ENCODE data around the gene CST6.
"Not testable (repeated sequence)": the region's sequence is repeated elsewhere in the genome, so short reads cannot be mapped to it uniquely, and the experiment has no call there.

Gene CST6

DNA sequence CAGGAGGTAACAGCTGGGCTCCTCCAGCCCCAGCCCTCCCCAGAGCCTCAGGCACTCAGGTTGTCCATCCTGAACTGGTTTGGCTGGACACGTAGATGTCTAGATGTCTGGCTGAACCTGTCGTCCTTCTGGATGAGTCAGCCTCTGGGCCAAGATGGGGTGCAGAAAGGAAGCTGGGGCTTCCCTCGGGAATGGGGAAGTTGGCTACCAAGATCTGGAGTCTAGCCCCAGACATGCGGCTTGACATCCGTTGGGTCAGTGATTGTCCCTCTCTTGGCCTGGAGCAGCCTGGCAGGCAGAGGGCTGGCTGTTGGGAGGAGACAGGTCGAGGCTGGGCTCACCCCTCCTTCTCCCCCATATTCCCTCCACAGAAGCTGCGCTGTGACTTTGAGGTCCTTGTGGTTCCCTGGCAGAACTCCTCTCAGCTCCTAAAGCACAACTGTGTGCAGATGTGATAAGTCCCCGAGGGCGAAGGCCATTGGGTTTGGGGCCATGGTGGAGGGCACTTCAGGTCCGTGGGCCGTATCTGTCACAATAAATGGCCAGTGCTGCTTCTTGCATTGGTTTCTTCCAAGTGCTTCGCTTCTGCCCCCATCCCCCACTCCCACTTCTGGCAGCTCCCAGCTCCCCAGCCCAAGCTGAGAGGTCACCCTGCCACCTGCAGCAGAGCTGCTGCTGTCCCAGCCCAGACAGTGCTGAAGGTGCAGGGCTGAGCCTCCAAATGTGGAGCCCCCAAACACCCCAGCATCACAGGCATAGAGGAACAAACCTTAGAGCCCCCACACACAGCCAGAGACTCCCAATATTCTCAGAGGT, 1.3 kb downstream of the CST6 start:
- DNase-seq (ENCODE audit: insufficient read length, low spot score): no peak
- no peak for FAIRE-seq

DNA sequence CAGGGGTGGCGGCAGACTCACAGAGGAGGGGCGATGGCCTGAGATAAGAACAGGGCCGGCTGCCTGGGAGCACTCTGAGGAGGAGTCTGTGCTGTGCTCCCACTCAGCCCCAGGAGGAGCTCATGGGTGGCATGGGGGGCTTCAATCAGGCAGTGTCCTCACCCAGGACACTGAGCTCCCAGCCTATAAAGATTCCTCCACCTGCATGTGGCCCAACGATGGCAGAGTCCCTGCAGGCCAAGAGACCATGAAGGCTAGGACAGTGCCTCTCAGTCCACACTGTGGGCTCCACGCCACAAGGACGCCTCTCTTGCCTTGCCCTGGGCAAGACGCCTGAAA, 1.9 kb downstream of the CST6 start:
- DNase-seq (ENCODE audit: insufficient read length, low spot score): no peak
- FAIRE-seq: no peak

- FAIRE-seq (no peak), DNase-seq (ENCODE audit: insufficient read length, low spot score) (no peak)
Measured at GRCh38 chr11:66014804-66015453, 3.1 kb downstream of the CST6 start.

GRCh38 chr11:66015454-66015881, 3.7 kb downstream of the CST6 start:
- FAIRE-seq: no peak

DNA sequence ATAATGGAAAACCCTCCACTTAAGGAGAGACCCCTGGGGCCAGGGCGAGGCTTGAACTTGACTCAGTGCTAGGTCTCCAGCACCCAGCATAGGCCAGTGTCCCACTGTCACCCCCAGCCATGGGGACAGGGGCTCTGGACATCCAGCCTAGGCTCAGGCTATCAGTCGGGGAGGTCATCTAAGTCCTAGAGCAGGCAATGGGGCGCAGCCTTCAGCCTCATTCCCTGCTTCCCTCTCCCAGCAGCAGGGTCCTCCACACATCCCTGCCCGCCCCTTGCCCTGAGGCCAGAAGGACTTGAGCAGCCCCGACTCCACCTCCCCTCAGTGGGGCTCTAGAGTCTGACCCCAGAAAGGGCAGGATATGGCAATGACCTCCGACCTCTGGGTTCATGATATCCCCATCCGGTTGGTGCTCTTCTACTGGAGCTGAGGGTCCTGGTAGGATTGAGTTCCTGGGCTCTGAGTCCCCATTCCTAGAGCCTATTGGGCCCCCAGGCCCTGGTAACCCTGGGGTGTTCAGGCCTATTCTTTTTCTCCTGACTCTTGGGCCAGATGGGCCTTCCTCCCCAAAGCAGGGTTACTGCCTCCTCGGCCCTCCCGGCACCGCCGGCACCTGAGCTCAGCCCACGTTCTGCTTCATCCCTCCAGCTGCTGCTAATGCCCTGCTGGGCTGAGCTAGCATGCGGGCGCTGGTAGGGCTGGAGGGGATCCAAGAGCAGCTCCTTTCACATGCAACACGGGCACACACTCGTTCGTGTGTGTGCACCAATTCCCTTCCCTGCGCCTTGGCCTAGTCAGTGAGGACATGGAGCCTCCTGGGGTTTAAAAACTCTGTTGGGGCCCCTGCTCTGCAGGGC, 4.4 kb downstream of the CST6 start:
- FAIRE-seq: no peak

More at GRCh38 chr11:66015454-66015881, 3.7 kb downstream of the CST6 start:
- no peak for DNase-seq (ENCODE audit: insufficient read length, low spot score)

GRCh38 chr11:66016793-66017177, 5.0 kb downstream of the CST6 start:
- DNase-seq (ENCODE audit: insufficient read length, low spot score) (no peak), FAIRE-seq (no peak)

More for the DNA sequence above, 4.4 kb downstream of the CST6 start:
- DNase-seq (ENCODE audit: insufficient read length, low spot score): no peak

DNA sequence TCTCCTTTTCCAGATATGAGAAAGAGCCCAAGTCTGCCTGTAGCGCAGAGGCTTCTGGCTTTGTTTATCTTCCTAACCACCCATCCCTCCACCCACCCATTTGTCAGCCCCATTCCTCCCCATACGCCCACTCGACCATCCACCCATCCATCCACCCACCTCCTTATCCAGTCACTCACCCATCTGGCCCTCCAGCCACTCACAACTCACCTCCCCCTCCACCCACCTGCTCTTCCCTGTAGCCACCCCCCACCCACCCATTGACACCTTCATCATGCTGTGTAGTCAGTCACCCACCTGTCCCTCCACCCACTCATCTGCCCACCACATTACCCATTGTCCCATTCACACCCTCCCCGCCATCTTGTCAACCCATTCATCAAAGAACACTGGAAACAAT, 5.5 kb downstream of the CST6 start:
- no peak for FAIRE-seq

GRCh38 chr11:66020212-66020611, 8.4 kb downstream of the CST6 start:
- FAIRE-seq (no peak), DNase-seq (ENCODE audit: insufficient read length, low spot score) (no peak)

More for the DNA sequence above, 5.5 kb downstream of the CST6 start:
- DNase-seq (ENCODE audit: insufficient read length, low spot score): no peak

DNA sequence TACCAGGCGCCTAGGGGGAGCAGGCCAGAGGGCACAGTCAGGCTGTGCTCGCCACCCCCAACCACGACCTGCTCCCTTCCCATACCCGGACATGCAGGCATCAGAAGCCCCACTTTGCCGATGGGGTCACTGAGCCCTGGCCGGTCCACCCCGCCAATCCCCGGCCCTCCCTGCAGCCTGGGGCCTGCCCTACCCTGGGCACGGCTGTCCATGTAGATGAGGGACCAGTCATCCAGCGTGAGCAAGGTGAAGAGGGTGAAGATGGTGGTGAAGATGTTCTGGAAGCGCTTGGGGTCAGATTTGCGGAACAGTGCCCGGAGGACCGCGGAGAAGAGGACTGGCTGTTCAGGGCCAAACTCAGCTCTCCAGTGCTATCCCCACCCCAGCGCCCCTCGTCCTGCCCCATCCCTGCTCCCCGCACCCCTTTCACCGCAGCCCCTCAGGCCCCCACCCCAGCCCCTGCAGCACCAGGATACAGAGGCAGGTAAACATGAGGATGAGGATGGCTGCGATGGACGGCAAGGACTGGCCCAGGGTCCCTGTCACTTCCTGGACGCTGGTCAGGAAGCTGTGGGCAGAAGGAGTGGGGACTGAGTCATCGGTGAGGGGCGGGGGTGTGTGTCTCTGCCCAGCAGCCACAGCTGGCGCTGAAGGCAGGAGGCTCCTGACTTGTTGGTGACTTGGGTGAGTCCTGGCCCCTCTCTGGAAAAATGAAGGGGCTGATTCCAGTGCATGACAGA, 9.0 kb downstream of the CST6 start:
- DNase-seq (ENCODE audit: insufficient read length, low spot score): no peak
- FAIRE-seq: no peak

DNA sequence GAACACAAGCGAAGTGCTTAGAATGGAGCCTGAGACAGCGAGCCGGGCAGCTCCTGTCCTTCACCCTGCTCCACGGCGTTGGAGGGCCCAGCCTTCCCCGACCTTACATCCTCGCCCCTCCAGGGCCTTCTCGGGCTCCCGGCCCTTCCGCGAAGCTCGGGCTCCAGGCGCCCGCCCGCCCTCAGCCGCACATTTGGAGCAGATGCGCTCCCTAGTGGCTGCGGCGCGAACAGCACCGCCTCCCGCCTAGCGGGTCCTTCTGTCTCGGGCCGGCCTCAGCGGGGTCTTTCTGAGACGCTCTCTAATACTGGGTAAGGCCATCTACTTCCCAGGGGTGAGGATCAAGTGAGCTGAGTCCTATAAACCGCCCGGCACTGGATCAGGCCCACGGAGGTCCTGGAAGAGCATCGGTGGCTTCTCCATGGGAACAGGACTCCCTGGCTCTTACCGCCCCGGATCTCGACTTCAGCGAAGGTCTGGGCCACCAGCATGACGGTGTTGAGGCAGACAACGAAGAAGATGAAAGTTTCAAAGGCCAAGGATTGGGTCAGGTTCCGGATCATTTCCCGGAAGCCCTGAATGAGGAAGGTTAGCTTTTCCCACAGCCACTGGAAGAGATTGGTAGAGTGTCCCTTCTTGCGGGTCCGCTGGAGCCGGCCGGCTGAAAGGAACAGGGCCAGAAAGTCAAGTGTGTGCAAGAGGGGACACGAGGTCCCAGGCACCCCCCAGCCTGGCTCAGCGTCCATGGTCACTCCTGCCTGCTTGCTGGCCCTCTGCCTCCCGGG, 10.8 kb downstream of the CST6 start:
- peak; percentile 85 for FAIRE-seq

GRCh38 chr11:66023186-66023440, 11.3 kb downstream of the CST6 start:
- FAIRE-seq; DNase-seq (ENCODE audit: insufficient read length, low spot score): not testable (repeated sequence)

More for the DNA sequence above, 10.8 kb downstream of the CST6 start:
- peak; percentile 89 for DNase-seq (ENCODE audit: insufficient read length, low spot score)

DNA sequence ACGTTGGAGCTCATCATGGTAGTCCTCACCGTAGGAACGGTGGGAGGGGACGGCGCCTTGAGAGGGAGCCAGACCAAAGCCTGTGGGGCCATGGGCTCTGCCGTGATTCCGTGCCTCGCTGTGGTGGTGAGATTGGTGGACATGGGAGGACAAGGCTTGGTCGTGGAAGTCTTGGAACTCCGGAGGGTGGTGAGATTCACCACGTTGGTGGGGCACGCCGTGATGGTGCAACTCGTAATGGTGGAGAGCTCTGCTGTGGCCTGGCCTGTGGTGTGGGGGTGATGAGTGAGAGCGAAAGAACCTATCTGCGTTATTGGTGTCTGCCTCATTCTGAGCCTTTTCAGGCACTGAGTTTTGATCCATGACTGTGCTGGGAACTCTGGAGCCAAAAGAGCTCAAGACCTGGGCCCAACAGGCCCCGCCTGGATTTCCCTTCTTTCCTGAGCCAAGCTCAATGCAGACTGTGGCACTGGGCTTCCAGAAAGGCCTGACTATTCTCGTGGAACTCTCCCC, 14.3 kb downstream of the CST6 start, which contains the start of gene CATSPER1:
Gene CATSPER1, minus strand, starts transcription at position 463 of the 513 bp plus-strand sequence. Its CDS starts 100 bp downstream, at position 363.
- FAIRE-seq (no peak), DNase-seq (ENCODE audit: insufficient read length, low spot score) (no peak)

- DNase-seq (ENCODE audit: insufficient read length, low spot score) (no peak), FAIRE-seq (no peak)
Measured at GRCh38 chr11:66032957-66033735, 21.3 kb downstream of the CST6 start.

DNA sequence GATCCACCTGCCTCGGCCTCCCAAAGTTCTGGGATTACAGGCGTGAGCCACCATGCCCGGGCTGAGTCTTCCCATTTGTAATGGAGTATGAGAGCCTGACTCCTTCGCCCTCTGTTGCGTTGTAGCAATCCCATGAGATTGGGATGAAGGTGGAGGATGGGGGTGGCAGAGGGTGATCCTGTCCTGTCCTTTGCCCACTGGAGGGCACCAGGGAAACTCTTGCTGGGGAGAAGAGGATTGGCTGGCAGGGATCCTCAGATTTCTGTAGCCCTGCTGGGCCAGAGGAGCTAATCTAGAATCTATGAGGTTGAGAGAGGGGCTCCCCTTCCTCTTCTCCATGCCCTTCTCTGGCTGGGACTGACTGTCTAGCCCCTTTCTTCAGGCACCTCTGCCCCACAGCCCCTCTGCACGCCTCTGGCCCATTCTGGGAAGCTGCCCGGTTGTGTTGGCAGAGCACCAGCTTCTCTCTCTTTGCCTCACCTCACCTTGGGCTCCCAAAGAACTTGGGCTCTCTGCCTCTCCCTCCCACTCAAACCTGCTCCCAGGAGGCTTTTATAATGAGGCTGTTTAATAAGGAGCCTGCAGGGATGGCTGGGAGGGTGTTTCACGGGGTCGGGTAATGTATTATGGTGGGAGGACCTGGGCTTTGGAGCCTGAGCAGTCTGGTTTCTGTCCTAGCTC, 24.0 kb downstream of the CST6 start:
- FAIRE-seq (no peak), DNase-seq (ENCODE audit: insufficient read length, low spot score) (no peak)

DNA sequence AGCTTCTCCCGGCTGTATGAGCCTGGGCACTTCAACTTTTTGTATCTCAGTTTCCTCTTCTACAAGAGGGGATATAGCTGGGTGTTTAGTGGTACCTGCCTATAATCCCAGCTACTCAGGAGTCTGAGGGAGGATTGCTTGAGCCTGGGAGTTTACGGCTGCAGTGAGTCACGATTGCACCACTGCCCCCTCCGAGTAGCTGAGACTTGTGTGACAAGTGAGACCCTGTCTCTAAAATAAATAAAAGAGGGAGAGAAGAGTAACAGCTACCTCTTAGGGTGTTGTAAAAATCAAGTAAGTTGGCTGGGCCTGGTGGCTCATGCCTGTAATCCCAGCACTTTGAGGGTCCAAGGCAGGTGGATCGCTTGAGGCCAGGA, 24.5 kb downstream of the CST6 start:
- FAIRE-seq (no peak), DNase-seq (ENCODE audit: insufficient read length, low spot score) (no peak)

DNA sequence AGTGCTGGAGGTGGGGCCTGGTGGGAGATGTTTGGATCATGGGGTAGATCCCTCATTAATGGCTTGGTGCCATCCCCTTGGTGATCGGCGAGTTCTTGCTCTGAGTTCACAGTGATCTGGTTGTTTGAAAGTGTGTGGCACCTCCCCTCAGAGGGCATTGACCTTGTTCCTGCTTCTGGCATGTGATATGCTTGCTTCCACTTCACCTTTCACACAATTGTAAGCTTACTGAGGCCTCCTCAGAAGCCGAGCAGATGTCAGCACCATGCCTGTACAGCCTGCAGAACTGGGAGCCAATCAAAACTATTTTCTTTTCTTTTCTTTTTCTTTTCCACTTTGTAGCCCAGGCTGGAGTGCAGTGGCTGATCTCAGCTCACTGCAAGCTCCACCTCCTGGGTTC, 25.5 kb downstream of the CST6 start:
- FAIRE-seq: no peak
- DNase-seq (ENCODE audit: insufficient read length, low spot score): no peak

GRCh38 chr11:66039765-66040164, 28.0 kb downstream of the CST6 start:
- DNase-seq (ENCODE audit: insufficient read length, low spot score) (no peak), FAIRE-seq (no peak)

DNA sequence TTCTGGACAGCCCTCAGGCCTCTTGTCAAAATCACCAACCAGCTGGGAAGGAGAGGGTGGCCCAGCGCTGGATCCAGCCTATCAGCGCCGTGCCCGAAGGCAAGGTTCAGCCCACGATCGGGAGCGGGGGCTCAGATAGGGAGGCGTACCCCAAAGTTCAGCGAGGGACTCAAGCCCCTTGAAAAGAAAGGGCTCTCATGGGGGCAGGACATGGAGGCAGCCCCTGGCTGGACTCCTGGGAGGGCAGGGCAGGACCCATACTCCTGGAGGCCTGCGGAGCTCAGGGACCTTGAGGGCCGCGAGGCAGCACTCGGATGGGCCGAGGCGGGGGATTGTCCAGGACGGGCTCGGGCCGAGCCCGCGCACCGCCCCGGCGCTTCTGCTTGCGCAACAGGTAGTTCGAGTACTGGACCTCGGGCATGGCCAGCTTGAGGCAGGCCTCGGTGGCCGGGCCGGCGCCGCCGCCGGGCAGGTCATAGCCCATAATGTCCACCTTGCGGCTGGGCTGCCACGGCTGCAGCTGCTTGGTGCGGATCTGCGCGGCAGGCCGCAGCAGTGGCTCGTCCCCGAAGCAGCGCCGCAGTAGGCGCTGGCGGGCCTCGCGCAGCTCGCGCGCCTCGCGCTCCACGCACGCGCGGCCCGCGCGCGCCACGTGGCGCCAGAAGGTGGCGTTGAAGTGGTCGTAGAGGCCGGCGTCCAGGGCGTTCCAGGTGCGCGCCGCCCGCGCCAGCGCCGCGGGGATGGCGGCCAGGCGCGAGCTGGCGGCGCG, 30.6 kb downstream of the CST6 start:
- no peak for DNase-seq (ENCODE audit: insufficient read length, low spot score)
- no peak for FAIRE-seq
